ENCODE results near the gene SPN.

The SPN gene

DNA sequence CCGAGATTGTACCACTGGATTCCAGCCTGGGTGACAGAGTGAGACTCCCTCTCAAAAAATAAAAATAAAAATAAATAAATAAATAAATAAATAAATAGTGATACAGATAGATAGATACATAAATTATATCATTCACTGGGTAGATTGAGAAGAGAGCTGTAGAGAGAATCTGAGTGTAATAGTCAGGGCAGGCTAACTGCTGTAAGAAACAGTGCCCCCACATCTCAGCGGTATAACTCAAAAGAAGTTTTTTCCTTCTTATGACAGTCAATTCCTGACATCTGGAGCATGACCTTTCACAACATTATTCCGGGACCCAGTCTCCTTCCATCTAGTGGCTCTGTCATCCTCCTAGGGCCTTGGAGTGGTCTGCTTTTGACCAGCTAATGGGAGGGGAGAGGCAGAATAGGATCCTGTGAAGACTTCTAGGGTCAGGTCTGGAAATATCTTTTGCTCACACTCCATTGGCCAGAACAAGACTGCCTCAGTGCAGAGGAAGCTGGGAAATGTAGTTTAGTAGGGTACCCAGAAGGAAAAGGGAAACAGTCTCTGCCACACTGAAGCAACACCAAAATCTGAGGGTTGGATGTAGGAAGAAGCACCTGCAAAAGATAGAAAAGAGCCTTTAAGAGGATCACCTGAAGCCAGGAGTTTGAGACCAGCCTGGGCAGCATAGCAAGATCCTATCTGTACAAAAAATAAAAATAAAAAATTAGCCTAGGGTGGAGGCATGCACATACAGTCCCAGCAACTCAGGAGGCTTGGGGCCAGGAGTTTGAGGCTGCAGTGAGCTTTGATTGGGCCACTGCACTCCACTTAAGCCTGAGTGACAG, 13.0 kb downstream of the SPN start:
- CTCF ChIA-PET = interaction anchor here (0.6 to 0.7 kb wide), 2 partner anchors 103 to 114 kb away, joined by 3 read pairs; partner anchors contain the start of gene KIF22
- POLR2A ChIA-PET = interaction anchor here (0.9 to 1.6 kb wide), 2 partner anchors 114 to 131 kb away, joined by 3 to 4 read pairs; partner anchors contain the start of gene KIF22
- peak; percentile 63 for DNase-seq (ENCODE audit: extremely low spot score)

DNA sequence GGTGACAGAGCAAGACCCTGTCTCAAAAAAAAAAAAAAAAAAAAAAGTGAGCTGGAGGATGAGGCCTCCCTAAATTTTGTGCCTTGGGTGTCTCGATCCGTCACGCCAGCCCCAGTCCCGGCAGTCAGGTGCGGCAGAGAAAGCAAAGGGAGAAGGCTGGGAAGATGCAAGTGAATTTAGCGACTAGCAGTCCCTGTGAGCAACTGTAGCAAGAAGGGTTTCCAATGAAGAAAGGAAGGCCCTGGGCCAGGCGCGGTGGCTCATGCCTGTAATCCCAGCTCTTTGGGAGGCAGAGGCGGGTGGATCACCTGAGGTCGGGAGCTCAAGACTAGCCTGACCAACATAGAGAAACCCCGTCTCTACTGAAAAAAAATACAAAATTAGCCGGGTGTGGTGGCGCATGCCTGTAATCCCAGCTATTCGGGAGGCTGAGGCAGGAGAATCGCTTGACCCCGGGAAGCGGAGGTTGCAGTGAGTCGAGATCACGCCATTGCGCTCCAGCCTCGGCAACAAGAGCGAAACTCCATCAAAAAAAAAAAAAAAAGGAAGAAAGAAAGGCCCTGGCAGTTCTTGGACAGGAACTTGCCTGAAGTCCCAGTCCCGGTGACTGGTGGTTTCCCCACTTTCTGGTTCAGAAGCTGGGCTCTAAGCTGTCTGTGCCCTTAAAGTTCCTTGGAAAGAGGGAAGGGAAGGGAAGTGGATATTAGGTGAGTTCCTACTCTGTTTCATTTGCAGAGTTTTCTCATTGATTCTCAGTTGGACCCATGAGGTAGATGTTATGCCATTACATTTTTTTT, 14.1 kb downstream of the SPN start:
- no peak for DNase-seq (ENCODE audit: extremely low spot score)
- ChIA-PET POLR2A (interaction anchor here (0.9 to 1.6 kb wide), 2 partner anchors 113 to 130 kb away, joined by 3 to 4 read pairs; partner anchors contain the start of gene KIF22), CTCF (interaction anchor here (0.6 to 0.7 kb wide), 2 partner anchors 101 to 113 kb away, joined by 3 read pairs; partner anchors contain the start of gene KIF22)
- no peak for TF ChIP-seq ELF4 (IDR thresholded peaks at IDR 0.05)

More for the DNA sequence above, 13.0 kb downstream of the SPN start:
- no peak for TF ChIP-seq L3MBTL2 (conservative IDR thresholded peaks at IDR 0.05)

DNA sequence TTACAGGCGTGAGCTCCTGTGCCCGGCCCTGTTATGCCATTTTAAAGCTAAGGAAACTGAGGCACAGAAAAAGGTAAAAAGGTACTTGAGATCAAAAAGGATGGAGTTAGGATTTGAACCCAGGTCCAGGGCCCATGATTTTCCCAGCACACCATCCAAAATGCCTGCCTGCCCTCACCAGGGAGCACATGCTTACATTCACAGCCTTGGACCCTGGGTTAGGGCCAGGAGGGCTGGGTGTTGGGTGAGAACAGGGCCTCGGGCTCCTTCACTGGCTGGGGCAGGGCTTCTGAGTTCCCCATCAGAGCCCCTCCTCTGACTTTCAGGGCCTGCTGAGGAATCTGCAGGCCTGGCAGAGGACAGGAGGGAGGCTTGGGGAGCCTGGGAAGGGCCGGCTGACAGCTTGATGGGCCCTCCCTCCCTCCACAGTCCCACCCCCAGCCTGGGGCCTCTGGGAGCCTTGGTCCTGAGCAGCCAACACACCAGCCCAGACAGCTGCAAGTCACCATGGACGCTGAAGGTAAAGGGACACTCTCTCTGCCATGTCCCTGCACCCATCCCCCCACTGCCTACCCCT, 15.7 kb downstream of the SPN start, which contains the start of gene QPRT:
TSS of gene QPRT (plus strand) at position 490 of the 577 bp plus-strand sequence. CDS start at position 508, 18 bp downstream.
- DNase-seq (ENCODE audit: extremely low spot score) = peak; percentile 70
- TF ChIP-seq LEF1 (IDR thresholded peaks at IDR 0.05; ENCODE audit: borderline replicate concordance) = no peak
- TF ChIP-seq FOXM1 (IDR thresholded peaks at IDR 0.05; ENCODE audit: borderline replicate concordance) = no peak
- no peak for TF ChIP-seq SP1 (IDR thresholded peaks at IDR 0.05)
- no peak for TF ChIP-seq TARDBP (IDR thresholded peaks at IDR 0.05)
- no peak for TF ChIP-seq FOXK2 (IDR thresholded peaks at IDR 0.05)
- TF ChIP-seq HDGF (IDR thresholded peaks at IDR 0.05; ENCODE audit: borderline replicate concordance) = 0 out of 2 replicates have a peak, but pooled peaks have one; percentile 58
- no peak for TF ChIP-seq ARNT (IDR thresholded peaks at IDR 0.05)
- TF ChIP-seq BHLHE40 (IDR thresholded peaks at IDR 0.05; ENCODE audit: borderline replicate concordance) = no peak
- no peak for TF ChIP-seq NFRKB (IDR thresholded peaks at IDR 0.05)
- TF ChIP-seq PKNOX1 (IDR thresholded peaks at IDR 0.05) = peak; percentile 78
- no peak for TF ChIP-seq SUZ12 (IDR thresholded peaks at IDR 0.05)
- TF ChIP-seq FOXA1 (IDR thresholded peaks at IDR 0.05) = no peak
- POLR2A ChIA-PET = interaction anchor here (0.5 to 2.8 kb wide), 8 partner anchors 10 to 138 kb away, joined by 3 to 12 read pairs (median 5); partner anchors contain the start of genes KIF22, PAGR1 and SPN
- CTCF ChIA-PET = no interaction called here

- TF ChIP-seq L3MBTL2 (conservative IDR thresholded peaks at IDR 0.05) (no peak), LEF1 (IDR thresholded peaks at IDR 0.05; ENCODE audit: borderline replicate concordance) (no peak), NFRKB (IDR thresholded peaks at IDR 0.05) (no peak)
- no peak for DNase-seq (ENCODE audit: extremely low spot score)
- ChIA-PET POLR2A (interaction anchor here (1.2 to 2.8 kb wide), 6 partner anchors 9 to 136 kb away, joined by 3 to 12 read pairs (median 6); partner anchors contain the start of genes KIF22, PAGR1 and SPN), CTCF (no interaction called here)
Measured at GRCh38 chr16:29680180-29680598, 17.1 kb downstream of the SPN start.

- CTCF ChIA-PET = no interaction called here
- POLR2A ChIA-PET = interaction anchor here (1.2 kb wide), 1 partner anchor 10 kb away, joined by 3 read pairs; no protein-coding TSS in a partner anchor
Measured at GRCh38 chr16:29683543-29684090, 20.6 kb downstream of the SPN start.

DNA sequence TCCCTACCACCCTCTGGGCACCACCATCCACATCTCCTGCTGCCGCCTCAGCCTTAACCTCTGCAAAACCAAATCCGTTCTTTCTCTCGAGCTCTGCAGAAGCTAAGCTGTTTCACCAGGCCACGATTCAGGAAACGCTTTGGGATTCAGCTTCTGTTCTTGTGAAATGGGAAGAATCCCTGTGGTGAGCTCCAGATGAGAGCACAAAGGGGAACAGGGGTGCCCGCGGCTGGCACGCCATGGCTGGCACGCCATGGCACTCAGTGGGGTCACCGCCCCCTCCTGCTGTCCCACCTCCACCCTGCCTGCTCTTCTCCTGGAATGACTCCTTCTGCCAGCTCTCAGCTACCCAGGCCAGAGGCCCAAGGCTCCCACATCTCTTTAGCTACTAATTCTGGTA, 21.6 kb downstream of the SPN start:
- TF ChIP-seq L3MBTL2 (conservative IDR thresholded peaks at IDR 0.05) (no peak), TARDBP (IDR thresholded peaks at IDR 0.05) (no peak), ZNF384 (IDR thresholded peaks at IDR 0.05) (no peak), SP1 (IDR thresholded peaks at IDR 0.05) (no peak), FOXM1 (IDR thresholded peaks at IDR 0.05; ENCODE audit: borderline replicate concordance) (no peak), LEF1 (IDR thresholded peaks at IDR 0.05; ENCODE audit: borderline replicate concordance) (no peak), HDGF (IDR thresholded peaks at IDR 0.05; ENCODE audit: borderline replicate concordance) (no peak), CTBP1 (IDR thresholded peaks at IDR 0.05; ENCODE audit: borderline replicate concordance) (no peak), FOXK2 (IDR thresholded peaks at IDR 0.05) (no peak), FOXA1 (IDR thresholded peaks at IDR 0.05) (no peak), NFRKB (IDR thresholded peaks at IDR 0.05) (no peak), ARNT (IDR thresholded peaks at IDR 0.05) (no peak)
- ChIA-PET POLR2A (no interaction called here), CTCF (no interaction called here)
- DNase-seq (ENCODE audit: extremely low spot score) = no peak

More at GRCh38 chr16:29683543-29684090, 20.6 kb downstream of the SPN start:
- TF ChIP-seq SP1 (IDR thresholded peaks at IDR 0.05) (no peak), PKNOX1 (IDR thresholded peaks at IDR 0.05) (no peak)
- DNase-seq (ENCODE audit: extremely low spot score) = no peak

Measured in HEK293T (cell line).